Activated CD4-positive, alpha-beta T cell treated with anti-CD3 and anti-CD28 coated beads for 4 hours (primary cell): ENCODE measurements around the gene BNC2.

Source experiments
- DNase-seq, 2 donors: peaks; one replicate each; pipeline ENCODE4 v3.0.0-alpha.2; 2020

BNC2 gene

DNA sequence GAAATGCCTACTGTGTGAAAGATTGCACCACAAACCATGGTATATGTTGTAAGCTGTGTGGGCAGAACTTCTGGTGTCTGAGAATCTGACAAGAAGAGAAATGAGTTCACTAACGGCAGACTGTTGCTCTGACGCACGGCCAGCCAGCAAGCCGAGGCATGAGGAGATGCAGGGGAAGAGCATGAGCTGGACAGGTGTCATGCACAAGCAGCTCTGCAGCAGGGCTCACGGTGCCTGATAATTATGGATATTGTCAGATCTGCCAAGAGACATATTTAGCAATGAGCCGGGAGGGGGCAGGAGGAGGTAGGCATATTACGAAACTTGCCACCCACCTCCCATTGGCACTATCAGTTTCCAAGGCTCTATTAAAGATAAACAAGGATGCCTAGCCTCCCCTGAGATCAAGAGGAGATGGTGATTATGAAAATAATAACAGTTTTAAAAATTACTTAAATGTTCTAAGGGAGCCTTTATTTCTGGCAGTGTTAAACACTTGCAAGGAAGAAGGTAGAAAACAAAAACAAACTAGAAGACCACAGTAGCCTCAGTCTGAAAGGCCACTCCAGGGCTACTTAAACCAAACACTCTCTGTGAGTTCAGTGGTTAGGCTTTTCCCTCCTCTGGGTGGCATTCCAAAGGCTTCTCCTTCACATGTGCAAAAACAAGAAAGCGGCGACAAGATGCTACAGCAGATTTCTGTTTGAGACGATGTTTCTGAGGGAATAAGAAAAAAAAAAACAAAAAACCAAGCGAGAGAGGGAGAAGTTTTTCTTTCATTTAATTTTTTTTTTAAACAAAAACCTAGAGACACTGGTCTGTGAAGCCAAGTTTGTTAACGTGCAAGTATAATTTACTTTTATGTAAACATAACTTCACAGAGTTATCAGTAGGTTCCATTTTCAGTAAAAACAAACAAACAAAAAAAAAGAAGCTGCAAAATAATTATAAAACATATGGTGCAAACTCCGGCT lies 339.5 kb downstream of the BNC2 start:
- no peak for DNase-seq

DNA sequence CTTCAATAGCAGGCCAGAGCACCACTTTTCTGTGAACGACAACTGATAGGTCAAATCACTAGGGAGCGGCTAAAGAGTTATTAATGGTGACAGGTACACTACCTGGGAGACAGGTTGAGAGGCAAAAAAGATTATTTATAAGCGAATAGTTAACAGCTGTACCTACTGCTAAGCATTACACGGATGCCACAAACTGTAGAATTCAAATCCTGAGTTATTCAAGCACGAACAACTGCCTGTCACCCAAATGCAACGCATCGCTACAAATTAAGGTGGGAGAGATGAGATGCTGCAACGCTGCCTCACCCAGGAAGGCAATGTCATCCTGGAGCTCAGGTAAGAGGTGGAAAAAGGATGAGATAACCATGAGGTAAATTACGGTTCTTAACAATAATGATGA lies 342.9 kb downstream of the BNC2 start:
- no peak for DNase-seq

DNA sequence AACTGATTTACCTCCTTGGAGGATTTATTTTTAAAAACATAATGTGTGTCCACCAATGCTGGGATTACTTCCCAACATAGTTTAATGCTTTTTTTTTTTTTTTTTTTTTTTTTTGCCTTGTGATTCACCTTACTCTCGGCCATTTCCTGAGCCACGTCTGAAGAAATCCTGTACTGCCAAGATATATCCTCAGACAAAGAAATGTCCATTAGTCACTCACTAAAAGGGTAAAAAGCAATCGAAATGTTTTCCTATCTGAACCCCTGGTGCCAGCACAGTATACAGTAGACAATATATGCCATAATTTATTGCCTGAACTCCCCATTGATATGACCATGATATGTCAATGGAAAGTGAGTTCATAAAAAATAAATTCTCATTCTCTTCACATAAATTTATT lies 344.1 kb downstream of the BNC2 start:
- no peak for DNase-seq

GRCh38 chr9:16524823-16525222 lies 345.6 kb downstream of the BNC2 start:
- DNase-seq = no peak

DNA sequence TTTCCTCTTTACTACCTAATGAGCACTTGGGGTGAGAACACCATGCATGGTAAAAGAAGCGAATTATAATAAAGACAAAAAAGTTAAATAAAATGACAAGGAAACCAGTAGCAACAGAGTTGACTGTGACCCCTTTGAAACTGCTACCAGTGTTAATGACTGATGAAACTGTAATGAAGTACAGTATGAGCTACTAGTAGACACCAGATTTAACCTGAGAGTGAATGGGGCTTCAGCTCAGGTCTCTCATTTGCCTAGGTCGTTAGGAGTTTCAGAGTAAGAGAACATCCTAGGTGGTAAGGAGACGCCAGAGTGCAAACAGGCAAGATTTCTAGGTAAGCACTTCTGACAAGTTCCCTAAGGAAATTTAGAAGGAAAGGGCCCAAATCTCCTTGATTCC lies 346.4 kb downstream of the BNC2 start:
- no peak for DNase-seq

- no peak for DNase-seq
These were observed 348.5 kb downstream of the BNC2 start for GRCh38 chr9:16521868-16522411.

GRCh38 chr9:16519001-16519400 lies 351.5 kb downstream of the BNC2 start:
- DNase-seq = no peak

- no peak for DNase-seq
These were observed 353.6 kb downstream of the BNC2 start for GRCh38 chr9:16516891-16517290.

DNA sequence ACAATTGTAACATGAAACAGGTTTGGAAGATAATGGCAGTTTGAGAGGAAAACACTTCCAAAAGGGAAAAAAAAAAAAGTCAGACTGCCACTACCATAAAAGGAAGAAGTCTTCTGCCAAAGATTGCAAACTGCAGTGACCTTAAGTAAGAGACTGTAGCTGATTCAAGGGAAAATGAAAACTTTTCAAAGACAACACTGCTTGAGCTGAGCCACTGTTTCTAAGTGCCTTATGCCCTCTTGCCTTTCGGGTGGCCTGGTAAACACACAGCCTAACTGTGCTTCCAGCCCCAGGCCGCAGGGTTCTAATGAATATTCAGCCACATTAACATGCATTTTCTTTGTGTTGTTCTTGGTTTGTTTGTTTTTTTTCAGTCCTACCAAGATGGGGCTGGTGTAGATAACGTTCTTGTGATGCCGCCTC lies 354.6 kb downstream of the BNC2 start:
- no peak for DNase-seq

GRCh38 chr9:16515207-16515606 lies 355.3 kb downstream of the BNC2 start:
- DNase-seq = no peak

DNA sequence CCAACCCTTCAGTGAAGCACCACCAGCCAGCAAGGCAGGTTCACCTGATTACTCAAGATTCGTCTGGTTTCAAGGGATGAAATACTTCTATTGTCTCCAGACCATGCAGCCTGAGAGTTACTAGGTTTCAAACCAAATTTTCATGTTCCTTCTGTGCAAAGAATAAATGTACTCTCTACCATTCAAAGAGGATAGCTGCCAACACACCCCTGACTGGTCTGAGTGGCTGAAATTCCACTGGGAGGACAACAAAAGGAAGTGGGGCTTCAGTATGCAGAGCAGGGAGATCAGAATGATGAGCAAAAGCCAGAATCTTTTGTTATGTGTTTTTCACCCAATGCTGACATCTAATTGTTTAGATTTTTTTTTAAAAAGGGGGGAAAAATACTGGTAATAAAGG lies 356.3 kb downstream of the BNC2 start:
- DNase-seq = no peak

DNA sequence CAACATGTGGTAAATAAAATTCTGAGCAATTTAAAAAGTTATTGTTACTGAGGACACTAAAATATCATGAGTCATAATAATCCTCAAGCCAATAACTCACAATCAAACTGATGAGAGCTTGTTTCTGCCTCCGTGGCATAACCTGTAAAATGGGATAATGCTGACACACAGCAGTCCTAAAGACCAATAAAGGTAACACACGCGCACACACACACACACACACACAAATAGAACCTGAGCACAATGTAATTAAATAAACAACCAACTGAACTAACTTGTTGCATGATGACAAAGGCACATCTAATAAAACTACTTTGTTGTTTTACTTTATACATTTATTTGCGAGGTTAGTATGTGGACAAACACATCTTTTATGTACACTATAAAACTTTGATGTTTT lies 358.2 kb downstream of the BNC2 start:
- no peak for DNase-seq

DNA sequence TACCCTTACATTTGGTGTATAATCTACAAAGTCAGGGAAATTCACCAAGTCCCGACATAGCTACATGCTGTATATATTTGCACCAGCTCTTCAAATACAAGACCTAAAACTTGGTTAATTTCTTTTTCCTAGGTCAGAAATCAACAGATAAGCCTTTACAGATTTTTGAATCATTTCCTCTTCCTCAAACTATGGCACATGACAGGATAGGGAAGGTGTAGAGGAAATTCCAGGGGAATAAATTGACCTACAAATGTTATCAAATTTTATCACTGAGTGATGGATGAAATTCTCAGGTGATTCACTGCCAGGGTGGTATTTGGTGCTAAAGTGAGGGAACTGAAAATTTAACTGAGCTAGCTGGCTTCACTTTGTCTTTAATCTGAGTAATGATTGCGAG lies 360.0 kb downstream of the BNC2 start:
- no peak for DNase-seq

- DNase-seq = no peak
These were observed 360.5 kb downstream of the BNC2 start for GRCh38 chr9:16509997-16510396.

GRCh38 chr9:16505199-16505598 lies 365.3 kb downstream of the BNC2 start:
- no peak for DNase-seq

- DNase-seq = no peak
These were observed 368.7 kb downstream of the BNC2 start for GRCh38 chr9:16501726-16502125.

GRCh38 chr9:16501141-16501540 lies 369.3 kb downstream of the BNC2 start:
- DNase-seq = no peak

DNA sequence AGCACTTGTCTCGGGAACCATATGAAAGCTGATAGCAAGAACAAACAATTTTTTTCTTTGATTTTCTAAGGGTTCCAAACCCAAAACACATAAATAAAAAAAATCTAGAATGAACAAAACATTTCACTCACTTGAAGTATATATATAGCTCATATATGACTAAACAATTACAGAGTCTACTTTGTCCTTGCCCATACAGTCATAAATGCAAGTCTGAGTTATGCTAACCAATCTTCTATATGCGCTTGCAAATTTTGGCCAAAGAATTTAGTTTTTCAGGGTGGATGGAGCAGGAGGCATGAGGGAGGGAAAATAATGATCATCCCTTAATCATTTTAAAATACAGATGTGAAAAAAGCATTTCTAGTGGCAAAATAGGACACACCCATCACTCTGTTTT lies 370.1 kb downstream of the BNC2 start:
- no peak for DNase-seq

DNA sequence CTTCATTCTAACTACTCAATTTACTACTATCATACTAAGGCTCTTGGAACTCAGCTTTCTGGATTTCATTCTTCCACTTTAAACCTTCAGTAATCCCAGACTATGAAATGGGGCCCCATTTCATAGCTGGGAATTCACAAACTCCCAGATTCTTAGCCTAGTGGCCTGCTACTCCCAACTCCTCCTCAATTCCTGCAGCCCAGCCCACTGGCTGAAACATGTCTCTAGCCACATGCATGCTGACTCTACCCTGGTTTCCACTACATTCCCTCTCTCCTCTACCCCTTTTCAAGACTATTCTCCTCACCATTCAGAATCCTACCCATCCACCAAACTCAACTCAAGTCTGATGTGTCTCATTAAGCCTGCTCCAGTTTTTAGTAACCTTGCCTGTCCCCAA lies 370.6 kb downstream of the BNC2 start:
- no peak for DNase-seq

DNA sequence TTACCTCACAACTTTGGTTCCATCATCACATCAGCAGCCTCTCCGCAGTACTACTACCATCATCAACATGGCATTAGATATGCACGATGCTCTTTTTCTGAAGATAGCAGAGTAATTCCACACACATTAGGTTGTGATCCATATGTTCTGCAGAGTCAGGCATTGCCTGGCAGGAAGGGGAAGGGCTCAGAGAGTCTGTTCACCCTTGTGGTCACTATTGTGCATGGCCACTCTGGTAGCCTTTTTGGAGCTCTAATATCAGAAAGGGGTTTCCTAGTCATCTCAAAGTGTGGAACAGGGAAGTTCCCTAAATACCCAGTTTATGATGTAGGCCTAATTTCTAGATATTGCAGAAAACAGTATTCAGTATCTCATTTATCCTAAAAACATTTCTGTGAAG lies 373.6 kb downstream of the BNC2 start:
- DNase-seq = no peak

- DNase-seq = no peak
These were observed 382.6 kb downstream of the BNC2 start for GRCh38 chr9:16487915-16488314.

DNA sequence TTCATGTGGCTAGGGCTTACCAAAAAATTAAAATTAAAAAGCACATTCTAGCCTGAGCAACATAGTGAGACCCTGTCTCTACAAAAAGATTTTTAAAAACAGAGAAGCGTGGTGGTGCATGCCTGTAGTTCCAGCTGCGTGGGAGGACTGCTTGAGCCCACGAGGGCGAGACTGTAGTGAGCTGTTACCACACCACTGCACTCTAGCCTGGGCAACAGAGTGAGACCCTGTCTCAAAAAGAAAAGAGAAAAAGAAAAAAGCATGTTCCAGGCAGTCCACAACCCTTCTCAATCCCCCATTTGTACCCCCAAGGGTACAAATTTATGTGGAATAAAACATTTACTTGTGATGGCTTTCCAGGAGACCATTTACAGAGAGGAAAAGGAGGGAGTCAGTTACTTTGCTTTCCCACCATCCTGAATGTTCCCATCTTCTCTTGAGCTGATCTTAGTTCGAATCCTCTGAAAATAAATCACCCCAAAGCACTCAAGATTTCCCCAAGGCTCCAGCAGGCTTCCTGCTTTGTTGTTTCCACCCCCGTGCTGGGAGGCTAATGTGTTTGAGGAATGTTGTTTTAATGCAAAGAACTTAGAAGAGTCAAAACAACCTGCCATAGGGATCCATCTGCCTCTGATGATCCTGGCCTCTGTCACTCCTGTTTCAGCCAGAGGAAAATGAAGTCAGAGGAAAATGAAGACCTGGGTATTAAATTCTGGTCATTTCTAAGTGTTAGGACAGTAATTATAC lies 384.7 kb downstream of the BNC2 start:
- DNase-seq = no peak

DNA sequence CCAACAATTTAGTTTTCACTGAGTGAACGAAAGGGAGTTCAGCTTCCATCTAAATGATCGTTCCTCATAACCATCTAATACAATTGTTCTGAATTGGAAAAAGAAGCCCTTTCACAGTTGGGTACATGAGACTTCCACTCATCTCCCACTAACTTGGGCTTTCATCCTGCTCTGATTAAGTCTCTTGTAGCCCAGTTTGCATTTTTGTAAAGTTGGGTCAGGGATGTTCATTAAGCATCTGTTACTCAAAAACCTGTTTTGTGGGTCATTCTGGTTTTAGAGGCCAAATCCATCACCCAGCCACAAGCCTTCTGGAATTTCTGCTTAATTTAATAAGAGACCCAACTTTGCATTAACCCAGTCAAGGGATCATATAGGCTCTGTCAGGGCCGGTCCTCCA lies 385.3 kb downstream of the BNC2 start:
- no peak for DNase-seq

GRCh38 chr9:16484744-16485143 lies 385.7 kb downstream of the BNC2 start:
- DNase-seq = no peak
